Cardiac muscle cell (in vitro differentiated cells and primary cell): ENCODE results near the gene BCKDHA. TPM values are rescaled to one million over a fixed set of nuclear protein-coding genes. Genes with fewer than 3 reads are reported as not detected.

Source experiments
- DNase-seq, 2 donors: peaks; one replicate each; pipeline versions ENCODE4 v3.0.0 to v3.0.0-alpha.2; 2010 to 2017; ENCODE audit warnings: low read depth in 1 of 2, low spot score in 1 of 2
- H3K27ac ChIP-seq: fragments of 200-600 bp; sonication (generic); 2 replicates; pipeline ENCODE4 v1.5.1; 2016
- H3K27me3 ChIP-seq: fragments of 200-600 bp; sonication (generic); 2 replicates; pipeline ENCODE4 v1.6.0; 2016; ENCODE audit warnings: control low read depth
- H3K36me3 ChIP-seq: fragments of 200-600 bp; sonication (generic); 2 replicates; pipeline ENCODE4 v1.5.1; 2016; ENCODE audit warnings: control low read depth
- H3K4me1 ChIP-seq: fragments of 200-600 bp; sonication (generic); 2 replicates; pipeline ENCODE4 v1.8.1; 2017; ENCODE audit warnings: low read depth, mild to moderate bottlenecking, mixed run types
- H3K4me3 ChIP-seq: fragments of 200-600 bp; sonication (generic); 2 replicates; pipeline ENCODE4 v1.5.1; 2016; ENCODE audit warnings: mild to moderate bottlenecking
- H3K9me3 ChIP-seq: fragments of 200-600 bp; sonication (generic); 2 replicates; pipeline ENCODE4 v1.5.1; 2017; ENCODE audit warnings: low read depth, mild to moderate bottlenecking, control low read depth
- polyA plus RNA-seq: library from polyadenylated mRNA; unstranded; fragments of >200 nt; fragmentation: Nextera tagmentation; extraction: Ambion mirVana; gene quantifications from 2 replicates; pipeline ENCODE4 v1.2.1, GENCODE V29; 2016
- total RNA-seq: library from RNA; depleted of rRNA; stranded (reverse); fragments of >200 nt; gene quantifications from 2 replicates; pipeline ENCODE4 v1.2.3, GENCODE V29; 2016
- TF ChIP-seq, protein P1 (sequence below): IDR thresholded peaks from 2 replicates; pipeline ENCODE4 v1.5.1; 2012; ENCODE audit warnings: low read depth, mild to moderate bottlenecking, low read length

Gene BCKDHA
- total and polyA plus RNA-seq, 2 experiments from 2014 or later, result 151 to 166 TPM

DNA sequence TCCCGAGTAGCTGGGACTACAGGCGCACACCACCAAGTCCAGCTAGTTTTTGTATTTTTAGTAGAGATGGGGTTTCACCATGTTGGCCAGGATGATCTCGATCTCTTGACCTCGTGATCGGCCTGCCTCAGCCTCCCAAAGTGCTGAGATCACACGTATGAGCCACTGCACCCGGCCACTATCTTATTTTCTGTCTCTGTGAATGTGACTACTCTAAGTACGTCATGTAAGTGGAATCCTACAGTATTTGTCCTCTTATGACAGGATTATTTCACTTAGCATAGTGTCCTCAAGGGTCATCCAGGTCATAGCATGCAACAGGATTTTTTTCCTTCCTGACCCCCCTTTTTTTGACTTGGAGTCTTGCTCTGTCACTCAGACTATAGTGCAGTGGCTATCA, 26.1 kb upstream of the BCKDHA start:
- Histone ChIP-seq H3K27ac (no peak overlapping the region), H3K4me3 (no peak overlapping the region)

DNA sequence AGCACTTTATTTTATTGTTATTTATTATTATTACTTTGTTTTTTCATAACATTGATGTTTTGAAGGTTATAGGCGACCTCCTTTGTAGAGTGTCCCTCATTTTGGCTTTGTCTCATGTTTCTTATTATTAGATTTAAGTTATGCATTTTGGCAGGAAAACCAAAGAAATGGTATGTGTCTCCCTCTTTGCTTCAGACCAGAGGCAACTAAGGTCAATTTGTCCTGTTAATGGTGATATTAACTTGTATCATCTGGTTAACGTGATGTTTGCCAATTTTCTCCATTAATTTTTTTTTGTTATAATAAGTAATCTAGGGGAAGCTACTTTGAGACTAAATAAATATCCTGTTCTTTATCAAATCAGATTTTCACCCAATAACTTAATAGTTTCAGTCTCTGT, 25.1 kb upstream of the BCKDHA start:
- Histone ChIP-seq H3K36me3 (no peaks in the 10 kb centered on the region), H3K27me3 (no peaks in the 10 kb centered on the region), H3K27ac (no peak overlapping the region), H3K9me3 (no peaks in the 10 kb centered on the region), H3K4me1 (no peaks in the 10 kb centered on the region), H3K4me3 (no peak overlapping the region)
- TF ChIP-seq, protein P1, sequence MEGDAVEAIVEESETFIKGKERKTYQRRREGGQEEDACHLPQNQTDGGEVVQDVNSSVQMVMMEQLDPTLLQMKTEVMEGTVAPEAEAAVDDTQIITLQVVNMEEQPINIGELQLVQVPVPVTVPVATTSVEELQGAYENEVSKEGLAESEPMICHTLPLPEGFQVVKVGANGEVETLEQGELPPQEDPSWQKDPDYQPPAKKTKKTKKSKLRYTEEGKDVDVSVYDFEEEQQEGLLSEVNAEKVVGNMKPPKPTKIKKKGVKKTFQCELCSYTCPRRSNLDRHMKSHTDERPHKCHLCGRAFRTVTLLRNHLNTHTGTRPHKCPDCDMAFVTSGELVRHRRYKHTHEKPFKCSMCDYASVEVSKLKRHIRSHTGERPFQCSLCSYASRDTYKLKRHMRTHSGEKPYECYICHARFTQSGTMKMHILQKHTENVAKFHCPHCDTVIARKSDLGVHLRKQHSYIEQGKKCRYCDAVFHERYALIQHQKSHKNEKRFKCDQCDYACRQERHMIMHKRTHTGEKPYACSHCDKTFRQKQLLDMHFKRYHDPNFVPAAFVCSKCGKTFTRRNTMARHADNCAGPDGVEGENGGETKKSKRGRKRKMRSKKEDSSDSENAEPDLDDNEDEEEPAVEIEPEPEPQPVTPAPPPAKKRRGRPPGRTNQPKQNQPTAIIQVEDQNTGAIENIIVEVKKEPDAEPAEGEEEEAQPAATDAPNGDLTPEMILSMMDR, result no peak
- DNase-seq, result no peak

More for the DNA sequence above, 26.1 kb upstream of the BCKDHA start:
- H3K27me3 ChIP-seq, result no peaks in the 10 kb centered on the region
- H3K4me1 ChIP-seq, result no peaks in the 10 kb centered on the region
- DNase-seq, result no peak
- TF ChIP-seq, protein P1, result no peak
- no peaks in the 10 kb centered on the region for H3K9me3 ChIP-seq
- no peaks in the 10 kb centered on the region for H3K36me3 ChIP-seq

DNA sequence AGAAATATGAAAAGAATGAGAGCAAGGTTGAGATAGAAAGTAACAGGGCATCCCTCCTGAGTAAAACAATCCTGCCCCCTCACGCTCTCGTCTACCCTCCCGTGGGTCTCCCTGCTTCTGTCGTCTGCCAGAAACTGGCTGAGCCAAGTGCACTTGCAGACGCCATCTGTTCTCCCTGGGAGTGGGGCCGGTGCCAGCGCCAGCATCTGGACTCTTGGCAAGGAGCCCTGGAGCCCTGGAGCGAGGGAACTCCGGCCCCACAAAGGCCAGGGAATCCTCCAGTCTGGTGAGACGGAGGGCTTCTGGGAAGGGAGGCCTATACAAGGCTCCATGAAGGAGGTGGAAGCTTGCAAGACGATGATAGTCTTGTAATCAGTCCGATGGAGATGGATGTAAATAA, 23.6 kb upstream of the BCKDHA start:
- no peaks in the 10 kb centered on the region for H3K9me3 ChIP-seq
- H3K4me1 ChIP-seq, result no peaks in the 10 kb centered on the region
- TF ChIP-seq, protein P1, result no peak
- H3K27me3 ChIP-seq, result no peaks in the 10 kb centered on the region
- no peak overlapping the region for H3K27ac ChIP-seq
- H3K4me3 ChIP-seq, result no peak overlapping the region
- DNase-seq, result peak in 1 of 2 donors; percentile 97
- no peaks in the 10 kb centered on the region for H3K36me3 ChIP-seq

DNA sequence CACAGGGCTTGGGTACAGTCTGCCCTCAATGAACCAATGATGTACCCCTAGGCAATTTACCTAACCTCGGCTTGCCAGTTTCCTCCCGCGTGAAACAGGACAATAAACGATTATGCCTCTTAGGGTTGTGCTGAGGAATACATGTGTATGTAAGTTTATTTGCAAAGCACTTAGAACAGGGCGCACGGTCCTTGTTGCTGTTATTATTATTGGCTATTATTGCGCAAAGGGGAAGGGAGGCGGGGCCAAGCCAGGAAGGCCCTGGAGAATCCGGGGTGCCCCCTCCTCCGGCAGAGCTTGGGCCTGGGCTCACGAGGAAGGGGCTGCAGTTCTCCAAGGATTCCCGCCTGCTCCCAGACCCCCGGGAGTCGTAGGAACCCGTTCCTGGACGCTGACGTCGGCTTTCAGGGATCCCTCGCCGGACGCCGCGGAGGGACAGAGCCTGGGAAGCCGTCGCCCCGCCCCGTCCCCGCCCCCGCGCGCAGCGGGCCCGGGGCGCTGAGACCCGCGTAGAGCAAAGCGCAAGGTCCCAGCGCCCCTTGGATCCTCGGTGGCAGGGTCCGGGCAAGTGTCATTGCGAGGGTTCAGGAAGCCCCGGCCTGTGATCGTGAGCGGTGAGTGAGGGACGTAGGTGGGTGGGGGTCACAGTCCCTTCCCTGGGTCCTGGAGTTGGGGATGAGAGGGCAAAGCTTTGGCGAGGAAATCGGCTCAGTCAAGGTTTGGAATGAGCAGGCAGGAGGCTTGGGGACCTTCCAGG, 21.2 kb upstream of the BCKDHA start, which contains the start of gene TMEM91:
TMEM91 (plus strand) TSS at position 293 of the 757 bp plus-strand sequence. CDS start 1,777 bp downstream, outside the sequence.
- no peaks in the 10 kb centered on the region for H3K36me3 ChIP-seq
- DNase-seq, result peak; percentile 44 to 65
- no peaks in the 10 kb centered on the region for H3K9me3 ChIP-seq
- no peaks in the 10 kb centered on the region for H3K27me3 ChIP-seq
- peak within 1 kb of the TSS; percentile 58 for H3K4me3 ChIP-seq
- H3K4me1 ChIP-seq, result no peaks in the 10 kb centered on the region
- TF ChIP-seq, protein P1, result no peak
- no peak within 1 kb of the TSS for H3K27ac ChIP-seq

DNA sequence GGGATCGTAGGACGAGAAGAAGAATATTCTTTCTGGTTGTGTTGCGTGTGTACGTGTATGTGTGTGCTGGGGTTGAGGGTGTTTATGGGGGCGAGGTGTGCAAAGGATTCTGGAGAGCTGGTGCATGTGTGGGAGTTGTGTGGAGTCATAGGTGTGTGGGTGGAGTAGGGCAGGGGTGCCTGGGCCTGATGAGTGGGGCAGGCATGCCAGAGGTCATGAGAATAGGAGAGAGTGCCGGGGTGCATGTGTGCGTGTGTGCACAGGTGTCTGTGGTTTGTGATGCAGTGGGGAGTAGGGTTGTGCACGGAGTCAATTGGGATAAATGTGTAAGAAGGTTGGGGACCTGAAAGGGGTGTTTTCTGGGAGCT, 20.6 kb upstream of the BCKDHA start:
- Histone ChIP-seq H3K9me3 (no peaks in the 10 kb centered on the region), H3K27ac (no peak overlapping the region), H3K36me3 (no peaks in the 10 kb centered on the region), H3K4me1 (no peaks in the 10 kb centered on the region), H3K27me3 (no peaks in the 10 kb centered on the region), H3K4me3 (peak overlapping the region; percentile 58)
- DNase-seq, result no peak
- TF ChIP-seq, protein P1, result no peak
